ENCODE measurements around the gene COL4A2. TPM values are rescaled to one million over a fixed set of nuclear protein-coding genes. Genes with fewer than 3 reads are reported as not detected.

The COL4A2 gene
- total RNA-seq, 4 donors from 2014 or later = 51.2 to 85.8 (median 70.5) TPM

- in situ Hi-C loops (cut with MboI; ENCODE audit: low sequenced_read_pairs in 4 of 4) = no loop called here
- peaks cover 18 to 19% of the 10 kb centered on the region in 2 donors for H3K4me1 ChIP-seq
- no peak overlapping the region for H3K4me3 ChIP-seq
- no peaks in the 10 kb centered on the region for H3K9me3 ChIP-seq
- intact Hi-C loops (cut with DNase I; ENCODE audit: low total_unique reads) = no loop called here
- no peak for TF ChIP-seq POLR2A (IDR thresholded peaks at IDR 0.05)
- TF ChIP-seq, protein P1, sequence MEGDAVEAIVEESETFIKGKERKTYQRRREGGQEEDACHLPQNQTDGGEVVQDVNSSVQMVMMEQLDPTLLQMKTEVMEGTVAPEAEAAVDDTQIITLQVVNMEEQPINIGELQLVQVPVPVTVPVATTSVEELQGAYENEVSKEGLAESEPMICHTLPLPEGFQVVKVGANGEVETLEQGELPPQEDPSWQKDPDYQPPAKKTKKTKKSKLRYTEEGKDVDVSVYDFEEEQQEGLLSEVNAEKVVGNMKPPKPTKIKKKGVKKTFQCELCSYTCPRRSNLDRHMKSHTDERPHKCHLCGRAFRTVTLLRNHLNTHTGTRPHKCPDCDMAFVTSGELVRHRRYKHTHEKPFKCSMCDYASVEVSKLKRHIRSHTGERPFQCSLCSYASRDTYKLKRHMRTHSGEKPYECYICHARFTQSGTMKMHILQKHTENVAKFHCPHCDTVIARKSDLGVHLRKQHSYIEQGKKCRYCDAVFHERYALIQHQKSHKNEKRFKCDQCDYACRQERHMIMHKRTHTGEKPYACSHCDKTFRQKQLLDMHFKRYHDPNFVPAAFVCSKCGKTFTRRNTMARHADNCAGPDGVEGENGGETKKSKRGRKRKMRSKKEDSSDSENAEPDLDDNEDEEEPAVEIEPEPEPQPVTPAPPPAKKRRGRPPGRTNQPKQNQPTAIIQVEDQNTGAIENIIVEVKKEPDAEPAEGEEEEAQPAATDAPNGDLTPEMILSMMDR (IDR thresholded peaks at IDR 0.05 in 4 of 5, conservative IDR thresholded peaks at IDR 0.05 in 1 of 5) = no peak
- peak overlapping the region; percentile 45 to 70 (median 64) for H3K27ac ChIP-seq
- peak; percentile 37 to 82 for DNase-seq
- H3K36me3 ChIP-seq = peaks cover 0 to 21% of the 10 kb centered on the region in 2 donors
- peak; percentile 70 to 72 for ATAC-seq
- no peaks in the 10 kb centered on the region for H3K27me3 ChIP-seq
Measured at GRCh38 chr13:110503037-110503901, 196.2 kb downstream of the COL4A2 start.

GRCh38 chr13:110503979-110504499, 197.0 kb downstream of the COL4A2 start:
- Histone ChIP-seq H3K27ac (peak overlapping the region; percentile 45 to 70 (median 64)), H3K9me3 (no peaks in the 10 kb centered on the region), H3K27me3 (no peaks in the 10 kb centered on the region), H3K4me1 (peaks cover 11 to 12% of the 10 kb centered on the region in 2 donors), H3K36me3 (peaks cover 0 to 21% of the 10 kb centered on the region in 2 donors), H3K4me3 (no peak overlapping the region)
- intact Hi-C loops (cut with DNase I; ENCODE audit: low total_unique reads) = no loop called here
- no peak for TF ChIP-seq POLR2A (IDR thresholded peaks at IDR 0.05)
- TF ChIP-seq, protein P1 (IDR thresholded peaks at IDR 0.05 in 4 of 5, conservative IDR thresholded peaks at IDR 0.05 in 1 of 5) = no peak
- DNase-seq = no peak
- no peak for ATAC-seq
- in situ Hi-C loops (cut with MboI; ENCODE audit: low sequenced_read_pairs in 4 of 4) = no loop called here

DNA sequence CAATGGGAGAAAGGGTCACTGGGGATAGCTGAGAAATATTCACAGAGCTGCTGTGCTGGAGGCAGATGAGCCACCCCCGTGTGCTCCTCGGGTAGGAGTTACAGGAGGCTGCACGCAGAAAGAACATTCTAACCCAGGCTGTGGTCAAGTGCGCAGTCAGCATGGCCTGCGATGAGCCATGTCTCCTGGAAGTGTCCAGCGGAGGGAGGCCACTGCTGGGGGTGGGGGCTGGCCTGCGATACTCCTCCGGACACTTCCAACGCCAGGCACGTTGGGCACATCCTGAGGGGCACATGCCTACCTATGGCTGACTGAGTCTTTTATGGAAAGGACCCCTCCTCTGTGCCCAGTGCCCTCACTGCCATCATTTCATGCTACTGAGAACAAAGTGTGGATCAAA, 198.5 kb downstream of the COL4A2 start:
- Histone ChIP-seq H3K27me3 (no peaks in the 10 kb centered on the region), H3K9me3 (no peaks in the 10 kb centered on the region), H3K36me3 (peaks cover 0 to 23% of the 10 kb centered on the region in 2 donors), H3K27ac (no peak overlapping the region), H3K4me3 (no peak overlapping the region), H3K4me1 (peaks cover 11 to 12% of the 10 kb centered on the region in 2 donors)
- ATAC-seq (no peak), DNase-seq (no peak)
- no peak for TF ChIP-seq POLR2A (IDR thresholded peaks at IDR 0.05)
- TF ChIP-seq, protein P1 (IDR thresholded peaks at IDR 0.05 in 4 of 5, conservative IDR thresholded peaks at IDR 0.05 in 1 of 5) = no peak
- in situ Hi-C loops (cut with MboI; ENCODE audit: low sequenced_read_pairs in 4 of 4) = no loop called here
- intact Hi-C loops (cut with DNase I; ENCODE audit: low total_unique reads) = no loop called here

- no peak for DNase-seq
- H3K9me3 ChIP-seq = no peaks in the 10 kb centered on the region
- intact Hi-C loops (cut with DNase I; ENCODE audit: low total_unique reads) = no loop called here
- TF ChIP-seq, protein P1 (IDR thresholded peaks at IDR 0.05 in 4 of 5, conservative IDR thresholded peaks at IDR 0.05 in 1 of 5) = no peak
- no peak for TF ChIP-seq POLR2A (IDR thresholded peaks at IDR 0.05)
- H3K27me3 ChIP-seq = no peaks in the 10 kb centered on the region
- no peak overlapping the region for H3K4me3 ChIP-seq
- no peak for ATAC-seq
- in situ Hi-C loops (cut with MboI; ENCODE audit: low sequenced_read_pairs in 4 of 4) = no loop called here
- peaks cover 0 to 23% of the 10 kb centered on the region in 2 donors for H3K36me3 ChIP-seq
- H3K27ac ChIP-seq = peak overlapping the region in 3 of 4 donors; percentile 75 to 85 (median 79)
- peaks cover 11 to 12% of the 10 kb centered on the region in 2 donors for H3K4me1 ChIP-seq
Measured at GRCh38 chr13:110506396-110506795, 199.3 kb downstream of the COL4A2 start.
